NCI-H1694 treated with DMSO at 0.1 percent for 48 hours (cell line): ENCODE data around the gene ATP9B.
"Not testable (repeated sequence)": the region's sequence is repeated elsewhere in the genome, so short reads cannot be mapped to it uniquely, and the experiment has no call there.

Experiments used
- DNase-seq: peaks from one replicate; lab custom pipeline; 2025; lab: John Stamatoyannopoulos, UW

The ATP9B gene

GRCh38 chr18:79361766-79362522 is 292.8 kb downstream of the ATP9B start:
- DNase-seq, result no peak

- DNase-seq, result no peak
These were observed 296.5 kb downstream of the ATP9B start for GRCh38 chr18:79365701-79366100.

GRCh38 chr18:79366177-79367094 is 297.2 kb downstream of the ATP9B start:
- DNase-seq, result no peak

GRCh38 chr18:79367480-79367879 is 298.3 kb downstream of the ATP9B start:
- DNase-seq, result no peak

GRCh38 chr18:79367989-79368388 is 298.8 kb downstream of the ATP9B start:
- DNase-seq, result no peak

- DNase-seq, result no peak
These were observed 299.5 kb downstream of the ATP9B start for GRCh38 chr18:79368681-79369080.

- DNase-seq, result no peak
These were observed 302.4 kb downstream of the ATP9B start for GRCh38 chr18:79371561-79372121.

GRCh38 chr18:79372461-79372860 is 303.3 kb downstream of the ATP9B start:
- no peak for DNase-seq

- no peak for DNase-seq
These were observed 303.8 kb downstream of the ATP9B start for GRCh38 chr18:79372991-79373390.

- DNase-seq, result no peak
These were observed 304.5 kb downstream of the ATP9B start for GRCh38 chr18:79373736-79374135.

- DNase-seq, result no peak
These were observed 305.4 kb downstream of the ATP9B start for GRCh38 chr18:79374408-79375171.

- DNase-seq, result no peak
These were observed 306.4 kb downstream of the ATP9B start for GRCh38 chr18:79375441-79376154.

GRCh38 chr18:79376661-79377060 is 307.5 kb downstream of the ATP9B start:
- DNase-seq, result not testable (repeated sequence)

- no peak for DNase-seq
These were observed 308.1 kb downstream of the ATP9B start for GRCh38 chr18:79377187-79377891.

- peak; percentile 33 for DNase-seq
These were observed 309.5 kb downstream of the ATP9B start for GRCh38 chr18:79378536-79379250.

- DNase-seq, result no peak
These were observed 310.2 kb downstream of the ATP9B start for GRCh38 chr18:79379251-79379905.

GRCh38 chr18:79379931-79380815 is 311.0 kb downstream of the ATP9B start:
- DNase-seq, result no peak
